Stimulated activated CD4-positive, alpha-beta T cell treated with anti-CD3 and anti-CD28 coated beads, Interleukin-12 subunit alpha, Interleukin-12 subunit beta, amount 100 ng/mL, for 48 hours (primary cell): Measurements from ENCODE around the gene C16orf95.
A peak's percentile ranks its signal among the peaks of the same experiment; 100 is the strongest.

ENCODE experiments used
- DNase-seq, 3 donors: peaks; one replicate each; pipeline ENCODE4 v3.0.0-alpha.2; 2020; ENCODE audit warnings: low read depth in 2 of 3, low spot score in 1 of 3

The C16orf95 gene

DNA sequence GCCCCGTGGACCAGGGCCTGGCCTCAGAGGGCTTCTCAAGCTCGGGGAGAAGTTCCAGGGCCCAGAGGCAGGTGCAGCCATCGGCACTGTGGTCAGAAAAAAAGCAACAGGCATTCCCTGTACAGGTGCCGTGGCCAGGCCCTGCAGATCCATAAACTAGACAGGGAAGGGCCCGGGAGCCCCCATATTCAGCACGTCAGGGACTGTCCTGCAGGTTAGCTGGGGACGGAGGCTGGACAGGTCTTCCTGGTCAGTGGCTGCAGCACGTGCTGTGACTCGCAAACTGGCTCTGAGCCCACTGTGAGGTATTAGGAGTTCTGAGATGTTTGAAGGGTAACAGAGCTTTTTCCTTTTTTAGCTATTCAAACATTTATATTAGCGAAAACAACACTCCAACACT lies 15.0 kb upstream of the C16orf95 start:
- DNase-seq = no peak

GRCh38 chr16:87331241-87331801 lies 14.1 kb upstream of the C16orf95 start:
- DNase-seq = no peak

DNA sequence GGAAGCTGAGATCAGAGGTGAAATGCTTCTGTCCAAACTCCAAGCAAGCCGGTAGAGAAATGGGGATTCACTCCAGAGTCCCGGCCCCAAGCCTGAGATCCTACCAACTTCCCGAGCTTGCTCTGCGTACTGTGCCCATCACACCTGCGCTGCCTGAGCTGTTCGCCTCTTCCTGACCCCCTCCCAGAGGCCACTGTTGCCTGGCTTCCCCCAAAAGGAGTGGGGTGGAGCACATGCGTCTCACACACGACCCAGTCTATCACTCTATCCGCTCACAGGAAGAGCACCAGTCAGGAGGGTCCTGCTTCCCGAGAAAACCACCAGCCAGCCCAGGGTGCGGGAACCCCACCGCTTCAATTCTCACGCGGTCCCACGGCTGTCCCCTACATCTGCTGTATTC lies 13.5 kb upstream of the C16orf95 start:
- DNase-seq = no peak

DNA sequence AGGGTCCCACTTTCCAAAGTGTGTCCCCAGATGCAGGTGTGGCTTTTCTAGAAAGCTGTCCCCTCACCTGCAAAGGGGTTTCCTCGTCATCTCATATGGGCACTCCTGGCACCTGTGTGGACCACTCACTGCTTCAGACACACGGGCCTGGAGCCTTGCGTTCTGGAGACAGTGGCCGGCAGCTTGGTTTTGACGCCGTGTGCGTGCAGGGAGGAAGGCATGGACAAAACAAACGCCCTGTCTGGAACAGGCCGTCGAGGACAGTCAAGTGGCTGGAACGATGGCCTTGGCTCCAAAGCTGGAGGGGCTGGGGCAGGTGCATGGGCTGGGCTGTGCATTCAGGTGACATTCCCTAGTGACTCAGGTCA lies 13.0 kb upstream of the C16orf95 start:
- DNase-seq = no peak

DNA sequence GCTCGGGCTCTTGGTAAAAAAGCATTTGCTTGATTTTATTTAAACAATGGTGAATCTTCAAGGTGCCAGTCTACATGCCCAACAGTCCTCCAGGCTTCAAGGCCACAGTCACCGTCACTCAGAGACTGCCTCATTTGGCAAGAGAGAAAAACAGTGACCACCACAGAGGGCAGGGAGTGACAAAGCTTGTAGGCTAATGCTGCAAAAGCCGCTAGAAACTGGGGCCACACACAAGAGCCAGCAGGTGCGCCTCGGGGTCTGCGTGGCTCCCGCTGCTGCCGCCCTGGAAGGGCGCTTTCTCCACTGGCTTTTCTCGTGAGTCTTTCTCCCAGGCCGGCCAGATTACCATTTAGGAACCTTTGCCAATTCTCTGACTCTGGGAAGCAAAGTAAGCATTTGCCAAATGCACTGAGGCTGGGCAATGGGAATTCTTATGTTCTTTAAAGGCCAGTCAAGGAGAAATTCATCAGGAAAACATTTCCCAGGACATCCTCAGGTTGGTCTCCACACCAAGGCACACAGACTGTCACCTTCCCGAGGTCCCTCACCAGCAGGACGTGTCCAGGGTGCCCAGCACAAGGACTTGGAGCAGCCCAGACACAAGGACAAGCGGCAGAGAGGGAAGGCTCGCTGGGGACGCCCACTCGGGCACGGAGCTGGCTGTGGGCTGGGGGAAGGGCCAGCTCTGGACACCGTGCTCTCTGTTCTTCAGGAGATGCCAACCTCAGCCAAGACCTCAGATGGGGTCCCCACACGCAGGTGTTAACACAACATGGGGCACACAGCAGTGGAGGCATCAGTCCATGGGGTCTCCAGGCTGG lies 12.5 kb upstream of the C16orf95 start:
- no peak for DNase-seq

GRCh38 chr16:87328846-87329245 lies 11.7 kb upstream of the C16orf95 start:
- DNase-seq = no peak

DNA sequence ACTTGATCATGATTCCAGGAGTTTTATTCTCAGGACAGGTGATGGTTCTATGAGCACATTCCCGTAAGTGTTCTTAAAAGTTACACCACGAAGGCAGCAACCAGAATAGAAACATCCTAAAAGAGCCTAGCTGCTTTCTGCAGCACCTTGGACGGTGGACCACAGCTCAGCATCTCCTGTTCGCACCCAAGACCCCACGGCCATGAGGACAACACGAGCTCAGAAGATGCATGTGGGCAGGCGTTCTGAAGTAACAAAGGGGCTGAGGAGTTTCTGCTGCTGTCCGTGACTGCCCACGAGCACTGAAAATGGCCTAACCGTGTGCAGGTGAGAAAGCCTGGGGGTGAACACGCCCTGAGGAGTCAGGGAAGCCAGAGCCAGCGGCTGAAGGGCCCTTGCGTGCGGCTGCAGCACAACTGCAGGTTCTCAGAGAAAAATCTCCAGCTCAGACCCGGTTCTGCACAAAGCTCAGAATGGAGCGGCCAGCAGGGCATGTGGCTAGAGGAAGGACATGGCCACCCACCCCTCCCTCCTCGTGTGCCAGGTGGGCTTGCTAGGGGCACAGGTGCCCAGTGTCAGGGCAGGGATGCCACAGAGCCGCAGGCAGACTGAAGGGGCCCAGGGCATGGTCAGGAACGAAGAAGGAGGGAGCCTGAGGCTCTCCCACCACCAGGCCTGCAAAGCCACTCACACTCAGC lies 10.8 kb upstream of the C16orf95 start:
- no peak for DNase-seq

DNA sequence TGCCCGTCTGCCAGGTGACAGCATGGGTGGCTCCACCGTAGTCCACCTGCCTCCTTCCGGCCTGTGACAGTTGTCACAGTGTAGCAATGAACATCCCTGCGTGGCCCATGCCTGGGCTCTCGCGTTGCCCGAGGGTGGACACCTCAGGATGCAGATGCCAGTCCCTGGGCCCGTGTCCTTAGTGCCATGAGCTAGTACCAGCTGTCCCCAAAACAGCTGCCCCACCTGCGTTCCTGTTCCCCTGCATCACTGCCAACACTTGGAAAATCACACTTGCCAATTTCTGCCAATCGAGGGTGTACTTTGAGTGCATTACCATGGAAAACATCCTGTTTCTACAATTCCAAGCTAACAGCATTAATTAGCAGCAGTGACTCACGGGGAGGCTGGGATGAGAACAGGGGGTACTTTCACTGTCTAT lies 9.0 kb upstream of the C16orf95 start:
- no peak for DNase-seq

GRCh38 chr16:87325423-87325858 lies 8.2 kb upstream of the C16orf95 start:
- no peak for DNase-seq

- peak in 2 of 3 donors; percentile 13 to 41 for DNase-seq
These were observed 7.5 kb upstream of the C16orf95 start for GRCh38 chr16:87324411-87325275.

DNA sequence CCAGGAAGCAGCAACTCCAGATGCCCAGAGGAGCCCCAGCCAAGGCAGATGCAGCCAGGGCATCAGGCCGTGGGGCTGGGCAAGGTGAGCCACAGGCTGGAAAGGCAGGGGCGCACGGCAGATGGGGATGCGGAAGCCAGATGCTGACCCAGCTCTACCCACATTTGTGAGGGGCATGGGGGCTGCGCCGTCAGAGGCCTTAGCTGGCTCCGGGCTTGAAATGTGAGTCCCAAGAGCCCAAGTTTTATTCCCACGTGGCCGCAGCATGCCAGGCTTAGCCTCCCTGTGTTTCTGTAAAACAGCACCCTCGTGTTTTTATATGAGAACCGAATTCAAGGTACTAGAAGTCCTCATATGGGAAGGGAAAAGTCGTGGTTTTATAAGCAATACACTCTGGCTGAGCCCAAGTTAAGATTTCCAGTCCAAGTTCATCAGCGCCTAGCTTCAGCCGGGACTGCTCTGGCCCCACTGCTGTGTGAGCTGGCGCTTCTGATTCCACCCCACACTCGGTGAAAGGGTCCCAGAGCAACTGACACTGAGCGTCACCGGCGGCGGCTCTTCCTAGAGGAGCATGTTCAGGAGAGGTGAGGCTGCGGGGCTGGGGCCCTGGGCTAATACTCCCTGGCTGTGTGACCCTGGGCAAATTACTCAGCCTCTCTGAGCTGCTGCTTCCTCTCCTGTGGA lies 6.7 kb upstream of the C16orf95 start:
- no peak for DNase-seq

DNA sequence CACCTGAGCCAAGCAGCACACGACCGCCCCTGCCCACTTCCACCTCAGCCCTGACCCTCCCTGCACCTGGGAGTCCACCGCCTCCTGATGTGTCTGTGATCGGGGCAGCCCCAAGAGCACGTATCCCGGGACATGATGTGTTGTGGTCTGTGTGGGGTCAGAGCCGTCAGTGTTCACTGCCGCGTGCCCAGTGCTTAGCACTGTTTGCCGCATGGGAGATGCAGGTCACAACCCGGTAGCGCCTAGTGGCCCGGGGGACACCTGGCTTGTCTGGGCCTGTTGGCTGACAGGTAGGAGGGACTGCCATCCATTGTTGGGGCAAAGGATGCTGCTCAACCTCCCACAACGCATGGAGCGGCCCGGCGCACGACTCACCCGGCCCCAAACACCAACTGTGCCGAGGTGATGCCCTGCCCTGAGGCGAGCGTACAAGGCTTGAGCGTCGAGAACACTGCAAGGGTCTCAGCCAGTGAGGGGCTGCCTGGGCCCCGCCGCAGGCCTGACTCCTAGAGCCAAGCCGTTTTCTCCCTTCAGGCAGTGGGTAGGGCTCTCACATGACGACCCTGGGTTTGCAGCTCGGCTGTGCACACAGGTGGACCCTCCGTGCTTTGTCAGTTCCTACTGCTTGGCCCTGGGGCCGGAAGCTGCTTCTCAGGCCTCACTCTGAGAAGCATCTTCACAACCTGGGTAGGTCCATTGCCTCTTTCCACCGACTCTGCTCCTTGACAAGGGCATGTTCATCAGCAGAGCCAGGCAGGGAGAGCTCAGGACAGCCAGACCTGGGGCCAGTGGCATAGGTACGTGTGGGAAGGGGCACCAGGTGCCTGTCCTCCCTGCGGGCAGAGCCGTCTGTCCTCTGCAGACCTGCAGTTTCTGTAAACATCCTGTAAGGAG lies 5.9 kb upstream of the C16orf95 start:
- no peak for DNase-seq

GRCh38 chr16:87322360-87322759 lies 5.2 kb upstream of the C16orf95 start:
- no peak for DNase-seq

GRCh38 chr16:87321336-87322107 lies 4.3 kb upstream of the C16orf95 start:
- no peak for DNase-seq

- DNase-seq = no peak
These were observed 3.5 kb upstream of the C16orf95 start for GRCh38 chr16:87320510-87321227.

GRCh38 chr16:87319997-87320491 lies 2.9 kb upstream of the C16orf95 start:
- no peak for DNase-seq

DNA sequence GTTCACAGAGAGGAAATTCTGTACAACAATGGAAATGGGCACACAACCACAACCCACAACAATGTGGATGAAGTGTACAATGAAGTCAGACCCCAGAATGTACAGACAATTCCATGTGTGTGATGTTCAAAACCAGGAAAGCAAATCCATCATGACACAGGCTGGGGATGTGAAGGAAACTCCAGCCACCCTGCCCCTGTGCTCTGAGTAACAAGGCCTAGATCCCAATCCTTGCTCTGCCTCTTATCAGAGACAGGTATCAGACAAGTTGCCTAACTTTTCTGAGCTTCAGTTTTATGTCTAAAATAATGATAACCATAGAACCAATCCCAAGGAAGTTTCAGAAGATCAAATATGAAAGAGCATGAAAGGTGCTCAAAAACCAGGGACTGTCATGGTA lies 1.8 kb upstream of the C16orf95 start:
- no peak for DNase-seq
